Ishikawa (cell line): ENCODE results near the gene JARID2.

ENCODE experiments used
- CEBPB ChIP-seq: IDR thresholded peaks from 2 replicates; pipeline ENCODE4 v1.6.1; 2012
- CREB1 ChIP-seq: IDR thresholded peaks from 2 replicates; pipeline ENCODE4 v1.6.1; 2012; ENCODE audit warnings: low read depth
- EGR1 ChIP-seq: IDR thresholded peaks from 2 replicates; pipeline ENCODE4 v1.6.1; 2012
- EP300 ChIP-seq: IDR thresholded peaks from 2 replicates; pipeline ENCODE4 v1.6.1; 2012; ENCODE audit warnings: borderline replicate concordance
- FOXM1 ChIP-seq: IDR thresholded peaks from 2 replicates; pipeline ENCODE4 v1.6.1; 2012; ENCODE audit warnings: low read depth, borderline replicate concordance
- NFIC ChIP-seq: IDR thresholded peaks from 2 replicates; pipeline ENCODE4 v1.6.1; 2012
- RAD21 ChIP-seq: IDR thresholded peaks from 2 replicates; pipeline ENCODE4 v1.6.1; 2012; ENCODE audit warnings: low read depth
- REST ChIP-seq: IDR thresholded peaks from 2 replicates; pipeline ENCODE4 v1.6.1; 2012; ENCODE audit warnings: low read depth, mild to moderate bottlenecking
- TAF1 ChIP-seq: IDR thresholded peaks from 2 replicates; pipeline ENCODE4 v1.6.1; 2012; ENCODE audit warnings: low read depth, mild to moderate bottlenecking
- TCF12 ChIP-seq: IDR thresholded peaks from 2 replicates; pipeline ENCODE4 v1.6.1; 2012; ENCODE audit warnings: low read depth
- TEAD4 ChIP-seq: IDR thresholded peaks from 2 replicates; pipeline ENCODE4 v1.6.1; 2012
- YY1 ChIP-seq: IDR thresholded peaks from 2 replicates; pipeline ENCODE4 v1.6.1; 2012; ENCODE audit warnings: low read depth
- ZBTB7A ChIP-seq: IDR thresholded peaks from 2 replicates; pipeline ENCODE4 v1.6.1; 2012; ENCODE audit warnings: low read depth
- TF ChIP-seq, protein P1 (sequence below): IDR thresholded peaks from 2 replicates; pipeline ENCODE4 v1.6.1; 2012
- TF ChIP-seq, protein P2 (sequence below): IDR thresholded peaks from 2 replicates; pipeline ENCODE4 v1.6.1; 2012

Gene JARID2

DNA sequence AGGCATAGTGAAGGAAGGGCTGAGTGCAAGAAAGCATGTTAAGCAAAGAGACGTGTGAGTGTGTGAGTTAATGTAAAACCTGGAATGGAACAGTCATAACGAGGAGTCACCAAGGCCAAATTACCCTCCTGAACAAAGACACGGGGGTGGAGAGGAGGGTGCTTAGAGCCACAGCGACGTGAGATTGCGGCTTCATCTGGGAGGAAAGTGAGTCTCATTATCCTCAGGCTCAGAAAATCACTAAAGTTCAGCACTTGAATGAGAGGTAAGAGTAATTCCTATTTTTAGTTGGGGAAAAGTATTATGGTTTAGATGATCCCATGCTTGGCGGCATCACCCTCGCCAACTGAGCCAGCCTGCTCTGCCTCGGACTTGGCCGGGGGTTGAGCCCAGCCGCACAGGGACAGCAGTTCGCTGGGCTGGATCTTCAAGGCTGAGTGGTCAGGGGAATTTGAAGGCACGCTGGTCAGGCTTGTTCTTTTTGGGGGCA is 280.4 kb downstream of the JARID2 start:
- TF ChIP-seq CEBPB, result no peak
- TF ChIP-seq EP300, result no peak
- no peak for TF ChIP-seq REST
- TF ChIP-seq RAD21, result no peak
- no peak for TF ChIP-seq TCF12
- TF ChIP-seq, protein P1, sequence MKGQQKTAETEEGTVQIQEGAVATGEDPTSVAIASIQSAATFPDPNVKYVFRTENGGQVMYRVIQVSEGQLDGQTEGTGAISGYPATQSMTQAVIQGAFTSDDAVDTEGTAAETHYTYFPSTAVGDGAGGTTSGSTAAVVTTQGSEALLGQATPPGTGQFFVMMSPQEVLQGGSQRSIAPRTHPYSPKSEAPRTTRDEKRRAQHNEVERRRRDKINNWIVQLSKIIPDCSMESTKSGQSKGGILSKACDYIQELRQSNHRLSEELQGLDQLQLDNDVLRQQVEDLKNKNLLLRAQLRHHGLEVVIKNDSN, result no peak
- no peak for TF ChIP-seq YY1
- no peak for TF ChIP-seq ZBTB7A
- no peak for TF ChIP-seq EGR1
- no peak for TF ChIP-seq NFIC
- TF ChIP-seq FOXM1, result no peak
- TF ChIP-seq, protein P2, sequence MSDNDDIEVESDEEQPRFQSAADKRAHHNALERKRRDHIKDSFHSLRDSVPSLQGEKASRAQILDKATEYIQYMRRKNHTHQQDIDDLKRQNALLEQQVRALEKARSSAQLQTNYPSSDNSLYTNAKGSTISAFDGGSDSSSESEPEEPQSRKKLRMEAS, result peak; percentile 68
- no peak for TF ChIP-seq CREB1
- peak; percentile 46; the same call in 1 of the 2 replicates for TF ChIP-seq TEAD4
- TF ChIP-seq TAF1, result no peak

DNA sequence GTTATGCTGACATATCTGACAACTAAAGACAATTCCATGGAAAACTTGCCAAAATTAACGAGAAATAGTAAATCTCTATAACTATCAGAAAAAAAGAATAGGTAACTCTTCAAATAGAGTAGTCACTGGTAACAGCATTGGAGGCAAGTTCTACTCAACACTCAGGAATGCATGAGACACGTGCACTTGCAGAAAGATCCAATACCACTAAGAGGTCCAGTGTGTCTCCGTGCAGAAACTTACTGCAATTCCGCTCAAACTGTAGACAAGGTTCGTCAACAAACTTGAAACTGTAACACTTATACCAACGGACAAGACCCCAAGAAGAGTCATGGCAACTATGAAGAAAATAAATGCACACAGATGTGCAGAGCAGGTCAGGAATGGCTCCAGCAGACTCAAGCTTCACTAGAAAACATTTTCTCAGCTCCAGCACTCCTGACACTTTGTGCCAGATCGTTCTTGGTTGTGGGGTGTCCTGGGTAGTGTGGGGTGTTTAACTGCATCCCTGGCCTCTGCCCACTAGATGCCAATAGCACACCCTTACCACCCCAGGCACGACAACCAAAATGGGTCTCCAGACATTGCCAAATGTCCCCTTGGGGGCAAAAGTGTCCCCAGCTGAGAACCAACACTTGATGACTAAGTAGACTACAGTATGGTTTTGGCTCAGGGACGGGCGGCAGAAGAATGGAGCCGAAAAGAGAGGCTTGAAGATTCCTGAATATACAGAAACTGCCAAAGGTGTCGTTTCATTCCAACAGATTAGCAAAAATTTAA is 282.2 kb downstream of the JARID2 start:
- TF ChIP-seq RAD21 (no peak), YY1 (no peak), REST (no peak), NFIC (no peak), CEBPB (no peak), FOXM1 (no peak), CREB1 (no peak), TCF12 (no peak), EGR1 (no peak), EP300 (no peak), ZBTB7A (no peak), TAF1 (no peak), TEAD4 (no peak)
- TF ChIP-seq, protein P2, result no peak
- TF ChIP-seq, protein P1, result no peak

DNA sequence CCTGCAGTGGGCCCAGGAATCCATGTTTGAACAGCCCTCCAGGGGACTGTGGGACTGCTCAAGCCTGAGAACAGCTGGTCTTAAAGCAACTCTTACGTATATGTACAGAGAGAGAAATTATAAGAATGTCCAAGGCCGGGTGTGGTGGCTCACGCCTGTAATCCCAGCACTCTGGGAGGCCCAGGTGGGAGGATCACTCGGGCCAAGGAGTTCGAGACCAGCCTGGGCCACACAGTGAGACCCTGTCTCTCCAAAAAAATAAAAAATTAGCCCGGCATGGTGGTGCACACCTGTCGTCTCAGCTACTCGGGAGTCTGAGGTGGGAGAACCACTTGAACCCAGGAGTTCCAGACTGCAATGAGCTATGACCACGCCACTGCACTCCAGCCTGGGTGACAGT is 283.0 kb downstream of the JARID2 start:
- TF ChIP-seq TCF12 (no peak), TEAD4 (no peak), NFIC (no peak), REST (no peak), CEBPB (no peak)

DNA sequence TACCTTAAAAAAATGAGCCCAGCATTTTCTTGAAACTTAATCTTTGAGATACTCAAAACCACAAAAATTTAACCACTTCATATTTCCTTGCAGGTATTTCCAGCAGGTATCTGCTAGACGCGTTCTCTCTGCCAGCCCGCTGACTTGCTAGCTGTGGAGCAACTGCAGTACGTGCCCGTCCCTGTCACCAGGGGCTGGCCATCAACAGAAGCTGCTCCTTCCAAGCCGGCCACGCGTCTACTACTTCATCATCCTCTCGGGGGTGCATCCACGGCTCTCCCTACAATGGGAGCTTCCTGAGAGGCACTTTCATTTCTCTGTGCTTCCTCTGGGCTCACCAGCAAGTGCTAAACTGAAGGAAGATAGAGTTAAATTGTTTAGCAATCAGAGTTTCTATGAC is 284.5 kb downstream of the JARID2 start:
- TF ChIP-seq RAD21, result no peak
- no peak for TF ChIP-seq ZBTB7A
- TF ChIP-seq CEBPB, result no peak
- no peak for TF ChIP-seq TCF12
- TF ChIP-seq FOXM1, result no peak
- TF ChIP-seq REST, result no peak
- TF ChIP-seq, protein P2, result no peak
- no peak for TF ChIP-seq TAF1
- TF ChIP-seq CREB1, result no peak
